IPS-20b (cell line): ENCODE results near the gene RIPK4.

Experiments used
- H3K27ac ChIP-seq: one replicate; pipeline ENCODE4 v1.5.1; 2013; ENCODE audit warnings: low read length
- H3K27me3 ChIP-seq: 2 replicates; pipeline ENCODE4 v1.6.1; 2013; ENCODE audit warnings: mild to moderate bottlenecking, low read length, inconsistent platforms; ENCODE audit not compliant: insufficient read depth
- H3K36me3 ChIP-seq: 2 replicates; pipeline ENCODE4 v1.6.1; 2013; ENCODE audit warnings: low read depth, mild to moderate bottlenecking, inconsistent platforms, low read length, moderate library complexity; ENCODE audit not compliant: insufficient read depth
- H3K4me1 ChIP-seq: 2 replicates; pipeline ENCODE4 v1.6.1; 2013; ENCODE audit warnings: mild to moderate bottlenecking, control low read depth, inconsistent platforms, low read length, moderate library complexity; ENCODE audit not compliant: insufficient read depth
- H3K4me3 ChIP-seq: 2 replicates; pipeline ENCODE4 v1.5.1; 2013; ENCODE audit warnings: mild to moderate bottlenecking, low read length, inconsistent platforms
- H3K9ac ChIP-seq: 2 replicates; pipeline ENCODE4 v1.6.1; 2013; ENCODE audit warnings: low read depth, mild to moderate bottlenecking, inconsistent platforms, low read length, moderate library complexity
- H3K9me3 ChIP-seq: 2 replicates; pipeline ENCODE4 v1.6.1; 2013; ENCODE audit warnings: mild to moderate bottlenecking, low read depth, low read length, inconsistent platforms; ENCODE audit not compliant: insufficient read depth

RIPK4 gene

GRCh38 chr21:41804381-41804780 lies 37.5 kb upstream of the RIPK4 start:
- H3K4me1 ChIP-seq = no peaks in the 10 kb centered on the region
- no peak overlapping the region for H3K9ac ChIP-seq
- H3K36me3 ChIP-seq = peaks cover 37% of the 10 kb centered on the region
- H3K9me3 ChIP-seq = no peaks in the 10 kb centered on the region
- H3K4me3 ChIP-seq = no peak overlapping the region
- no peaks in the 10 kb centered on the region for H3K27me3 ChIP-seq
- no peak overlapping the region for H3K27ac ChIP-seq

GRCh38 chr21:41803316-41803715 lies 36.5 kb upstream of the RIPK4 start:
- no peaks in the 10 kb centered on the region for H3K4me1 ChIP-seq
- no peak overlapping the region for H3K27ac ChIP-seq
- no peaks in the 10 kb centered on the region for H3K27me3 ChIP-seq
- H3K4me3 ChIP-seq = no peak overlapping the region
- H3K9ac ChIP-seq = no peak overlapping the region
- peaks cover 42% of the 10 kb centered on the region for H3K36me3 ChIP-seq
- H3K9me3 ChIP-seq = no peaks in the 10 kb centered on the region

- Histone ChIP-seq H3K9ac (no peak overlapping the region), H3K36me3 (peaks cover 42% of the 10 kb centered on the region), H3K4me3 (no peak overlapping the region), H3K9me3 (no peaks in the 10 kb centered on the region), H3K27ac (no peak overlapping the region), H3K4me1 (no peaks in the 10 kb centered on the region), H3K27me3 (no peaks in the 10 kb centered on the region)
Observed at GRCh38 chr21:41802684-41803083, 35.8 kb upstream of the RIPK4 start.

GRCh38 chr21:41802198-41802584 lies 35.3 kb upstream of the RIPK4 start:
- Histone ChIP-seq H3K36me3 (peaks cover 42% of the 10 kb centered on the region), H3K27ac (no peak overlapping the region), H3K9me3 (no peaks in the 10 kb centered on the region)

GRCh38 chr21:41801321-41802197 lies 34.7 kb upstream of the RIPK4 start:
- H3K27ac ChIP-seq = no peak overlapping the region
- H3K36me3 ChIP-seq = peaks cover 42% of the 10 kb centered on the region
- H3K9ac ChIP-seq = no peak overlapping the region

More at GRCh38 chr21:41802198-41802584, 35.3 kb upstream of the RIPK4 start:
- no peaks in the 10 kb centered on the region for H3K4me1 ChIP-seq
- H3K4me3 ChIP-seq = no peak overlapping the region
- no peaks in the 10 kb centered on the region for H3K27me3 ChIP-seq
- H3K9ac ChIP-seq = no peak overlapping the region

GRCh38 chr21:41800425-41801320 lies 33.8 kb upstream of the RIPK4 start:
- H3K27me3 ChIP-seq = no peaks in the 10 kb centered on the region
- peaks cover 2% of the 10 kb centered on the region; the same call in 1 of the 2 replicates for H3K4me1 ChIP-seq
- H3K27ac ChIP-seq = no peak overlapping the region
- no peak overlapping the region for H3K9ac ChIP-seq
- H3K9me3 ChIP-seq = no peaks in the 10 kb centered on the region
- H3K36me3 ChIP-seq = peaks cover 42% of the 10 kb centered on the region
- H3K4me3 ChIP-seq = no peak overlapping the region

More at GRCh38 chr21:41801321-41802197, 34.7 kb upstream of the RIPK4 start:
- no peaks in the 10 kb centered on the region for H3K4me1 ChIP-seq
- H3K27me3 ChIP-seq = no peaks in the 10 kb centered on the region
- no peaks in the 10 kb centered on the region for H3K9me3 ChIP-seq
- no peak overlapping the region for H3K4me3 ChIP-seq

GRCh38 chr21:41799763-41800162 lies 32.9 kb upstream of the RIPK4 start:
- Histone ChIP-seq H3K36me3 (peaks cover 42% of the 10 kb centered on the region), H3K27ac (no peak overlapping the region)

GRCh38 chr21:41798326-41798725 lies 31.5 kb upstream of the RIPK4 start:
- Histone ChIP-seq H3K4me3 (no peak overlapping the region), H3K4me1 (peaks cover 4% of the 10 kb centered on the region; the same call in 1 of the 2 replicates), H3K27me3 (no peaks in the 10 kb centered on the region), H3K27ac (no peak overlapping the region), H3K9me3 (no peaks in the 10 kb centered on the region), H3K9ac (no peak overlapping the region), H3K36me3 (peaks cover 42% of the 10 kb centered on the region)

More at GRCh38 chr21:41799763-41800162, 32.9 kb upstream of the RIPK4 start:
- Histone ChIP-seq H3K9me3 (no peaks in the 10 kb centered on the region), H3K4me3 (no peak overlapping the region), H3K9ac (no peak overlapping the region), H3K27me3 (no peaks in the 10 kb centered on the region), H3K4me1 (peaks cover 4% of the 10 kb centered on the region; the same call in 1 of the 2 replicates)

GRCh38 chr21:41796476-41797080 lies 29.7 kb upstream of the RIPK4 start:
- peaks cover 31% of the 10 kb centered on the region for H3K36me3 ChIP-seq
- no peaks in the 10 kb centered on the region for H3K27me3 ChIP-seq
- H3K9ac ChIP-seq = no peak overlapping the region
- H3K9me3 ChIP-seq = peaks cover 10% of the 10 kb centered on the region
- peaks cover 4% of the 10 kb centered on the region; the same call in 1 of the 2 replicates for H3K4me1 ChIP-seq
- no peak overlapping the region for H3K4me3 ChIP-seq
- no peak overlapping the region for H3K27ac ChIP-seq

- Histone ChIP-seq H3K4me3 (no peak overlapping the region), H3K36me3 (peaks cover 22% of the 10 kb centered on the region), H3K4me1 (peaks cover 4% of the 10 kb centered on the region; the same call in 1 of the 2 replicates), H3K27me3 (no peaks in the 10 kb centered on the region), H3K27ac (no peak overlapping the region), H3K9ac (no peak overlapping the region), H3K9me3 (peaks cover 10% of the 10 kb centered on the region)
Observed at GRCh38 chr21:41795726-41796125, 28.9 kb upstream of the RIPK4 start.

- Histone ChIP-seq H3K9ac (no peak overlapping the region), H3K4me1 (peaks cover 4% of the 10 kb centered on the region; the same call in 1 of the 2 replicates), H3K27ac (no peak overlapping the region), H3K9me3 (peaks cover 10% of the 10 kb centered on the region), H3K36me3 (peaks cover 11% of the 10 kb centered on the region; the same call in 1 of the 2 replicates), H3K27me3 (no peaks in the 10 kb centered on the region), H3K4me3 (no peak overlapping the region)
Observed at GRCh38 chr21:41794600-41794999, 27.7 kb upstream of the RIPK4 start.
